GM19452 (cell line): ENCODE measurements around the gene WASHC2C.
"Not testable (repeated sequence)": the region's sequence is repeated elsewhere in the genome, so short reads cannot be mapped to it uniquely, and the experiment has no call there.

Experiments used
- ATAC-seq: cut with Tn5 transposase; IDR thresholded peaks from one replicate; pipeline ENCODE4 v1.9.1; 2021; ENCODE audit not compliant: unreplicated experiment

Gene WASHC2C

DNA sequence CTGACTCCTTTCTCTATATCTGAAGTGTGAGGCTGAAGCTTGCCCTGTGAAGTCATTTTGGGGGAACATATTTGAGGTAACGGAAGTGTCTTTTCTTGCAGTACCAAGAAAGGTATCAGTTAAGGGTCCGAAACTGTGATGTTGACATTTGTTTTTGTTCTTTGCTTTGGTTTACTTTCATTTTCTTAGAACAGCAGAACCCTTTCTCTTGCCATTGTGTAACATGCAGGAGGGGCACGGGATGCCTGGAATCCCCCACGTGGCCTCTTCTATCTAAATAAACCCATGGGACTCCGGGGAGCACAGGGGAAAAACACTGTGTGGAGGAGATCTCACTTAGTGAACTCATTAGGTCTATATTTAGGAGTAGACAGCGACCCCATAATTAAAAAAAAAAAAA lies 34.6 kb downstream of the WASHC2C start:
- not testable (repeated sequence) for ATAC-seq

DNA sequence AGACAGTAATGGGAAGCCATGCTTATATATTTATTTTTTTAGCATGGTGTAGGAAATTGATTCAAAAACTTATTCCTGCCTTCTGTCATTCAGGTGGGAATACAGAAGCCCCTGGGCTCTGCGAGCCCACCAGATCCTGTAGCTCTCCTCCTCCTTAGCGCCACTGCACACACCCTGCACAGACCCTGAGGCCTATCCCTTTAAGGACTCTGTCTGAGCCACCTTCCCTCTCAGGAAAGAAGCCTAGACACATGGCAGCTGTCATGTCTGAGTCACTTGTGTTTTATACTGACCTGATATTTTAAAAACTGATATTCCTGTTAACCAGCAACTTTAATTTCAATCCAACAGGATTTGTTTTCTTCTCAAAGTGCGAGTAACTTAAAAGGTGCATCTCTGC lies 36.0 kb downstream of the WASHC2C start:
- not testable (repeated sequence) for ATAC-seq

DNA sequence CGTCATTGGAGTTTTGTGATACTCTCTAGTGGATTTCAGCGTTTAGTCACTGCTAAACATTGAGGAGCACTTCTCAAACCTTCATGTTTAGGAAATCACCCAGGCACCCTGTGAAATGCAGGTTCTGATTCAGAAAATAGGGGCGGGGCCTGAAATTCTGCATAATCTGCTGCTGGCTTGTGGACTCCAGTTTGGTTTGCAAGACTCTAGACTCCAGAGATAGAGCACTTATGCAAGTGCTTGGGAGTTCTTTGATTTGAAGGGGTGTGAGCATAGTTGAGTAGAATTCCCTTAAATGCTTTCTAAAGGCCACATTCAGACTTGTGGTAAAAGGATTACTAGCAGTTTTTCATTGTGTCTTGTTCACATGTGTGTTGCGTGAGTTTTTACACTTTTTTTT lies 41.3 kb downstream of the WASHC2C start:
- ATAC-seq, result not testable (repeated sequence)

DNA sequence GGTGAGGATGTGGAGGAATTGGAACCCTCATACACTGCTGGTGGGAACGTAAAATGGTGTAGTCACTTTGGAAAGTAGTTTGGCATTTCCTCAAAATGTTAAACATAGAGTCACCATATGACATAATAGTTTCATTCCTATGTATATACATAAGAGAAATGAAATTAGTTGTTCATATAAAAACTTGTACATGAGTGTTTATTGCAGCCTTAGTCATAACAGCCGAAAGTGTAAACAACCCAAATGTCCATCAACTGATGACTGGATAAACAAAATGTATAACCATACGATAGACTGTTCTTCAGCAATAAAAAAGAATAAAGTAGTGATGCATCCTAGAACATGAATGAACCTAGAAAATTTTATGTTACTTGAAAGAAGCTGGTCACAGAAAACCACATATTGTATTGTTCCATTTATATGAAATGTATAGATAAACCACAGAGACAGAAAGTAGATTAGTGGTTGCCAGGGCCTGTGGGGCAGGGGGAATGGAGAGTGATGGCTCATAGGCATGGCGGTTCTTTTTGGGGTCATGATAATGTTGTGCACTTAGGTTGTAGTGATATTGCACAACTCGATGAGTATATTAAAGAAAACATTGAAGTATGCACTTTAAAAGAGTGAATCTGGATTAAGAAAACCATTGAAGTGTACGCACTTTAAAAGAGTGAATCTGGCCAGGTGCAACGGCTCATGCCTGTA lies 44.8 kb downstream of the WASHC2C start:
- not testable (repeated sequence) for ATAC-seq

DNA sequence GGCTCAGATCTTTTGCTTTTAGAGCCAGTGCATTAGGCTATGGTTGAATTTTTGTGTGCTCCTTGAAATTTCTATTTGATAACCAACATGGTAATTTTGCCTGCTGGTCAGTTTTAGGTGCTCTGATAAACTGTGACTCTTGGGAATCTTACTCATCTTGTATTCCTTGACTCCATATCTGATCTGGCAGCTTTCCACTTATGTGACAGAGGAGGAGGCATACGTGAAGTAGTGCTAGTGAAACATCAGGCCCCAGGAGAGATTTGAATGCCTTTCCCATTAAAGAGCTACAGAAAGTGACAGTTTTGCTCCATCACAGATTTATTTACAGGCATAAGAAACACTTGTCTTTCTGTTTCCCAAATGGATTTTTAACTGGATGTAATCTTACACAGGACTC lies 59.2 kb downstream of the WASHC2C start:
- ATAC-seq, result not testable (repeated sequence)

DNA sequence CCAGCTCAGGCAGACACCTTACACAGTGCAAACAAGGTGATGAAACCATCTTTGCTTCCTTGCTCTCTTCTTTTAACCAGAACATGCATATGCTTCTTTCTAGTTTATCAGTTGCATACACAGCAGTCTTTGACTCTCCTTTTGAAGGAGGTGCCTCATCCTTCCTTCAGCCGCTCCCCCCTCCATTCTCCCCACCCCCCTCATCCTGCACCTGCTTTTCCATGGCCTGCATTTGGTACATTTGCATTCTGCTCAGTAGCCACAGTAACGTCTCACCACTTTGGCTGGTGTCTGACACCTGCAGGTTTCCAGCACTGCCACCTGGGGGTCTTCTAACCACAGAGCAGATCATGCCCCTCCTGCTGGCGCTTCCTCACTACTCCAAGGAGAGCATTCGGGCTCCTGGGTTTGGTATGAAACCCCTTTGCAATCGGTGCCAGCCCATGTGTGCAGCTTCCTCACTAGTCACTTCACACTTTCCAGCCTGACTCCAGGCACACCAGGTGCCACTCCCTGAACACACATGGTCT lies 60.2 kb downstream of the WASHC2C start:
- not testable (repeated sequence) for ATAC-seq

DNA sequence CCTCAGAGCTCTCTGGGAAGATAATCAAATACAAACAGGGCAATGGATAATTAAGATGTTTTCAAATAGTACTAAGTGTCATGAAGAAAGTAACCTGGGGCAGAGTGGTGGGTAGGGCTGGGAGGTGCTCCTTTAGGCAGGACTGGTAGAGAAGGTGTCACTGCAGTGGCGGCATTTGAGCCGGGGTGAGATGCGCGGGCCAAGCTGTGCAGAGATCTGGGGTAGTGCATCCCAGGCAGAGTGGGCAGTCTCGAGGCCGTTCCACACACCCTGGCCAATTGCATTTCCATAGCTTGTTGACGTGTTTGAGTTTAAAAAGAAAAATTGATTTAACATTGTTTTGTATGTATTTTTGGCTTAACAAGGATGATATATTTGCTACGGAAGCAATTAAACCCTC lies 62.9 kb downstream of the WASHC2C start:
- ATAC-seq, result not testable (repeated sequence)

DNA sequence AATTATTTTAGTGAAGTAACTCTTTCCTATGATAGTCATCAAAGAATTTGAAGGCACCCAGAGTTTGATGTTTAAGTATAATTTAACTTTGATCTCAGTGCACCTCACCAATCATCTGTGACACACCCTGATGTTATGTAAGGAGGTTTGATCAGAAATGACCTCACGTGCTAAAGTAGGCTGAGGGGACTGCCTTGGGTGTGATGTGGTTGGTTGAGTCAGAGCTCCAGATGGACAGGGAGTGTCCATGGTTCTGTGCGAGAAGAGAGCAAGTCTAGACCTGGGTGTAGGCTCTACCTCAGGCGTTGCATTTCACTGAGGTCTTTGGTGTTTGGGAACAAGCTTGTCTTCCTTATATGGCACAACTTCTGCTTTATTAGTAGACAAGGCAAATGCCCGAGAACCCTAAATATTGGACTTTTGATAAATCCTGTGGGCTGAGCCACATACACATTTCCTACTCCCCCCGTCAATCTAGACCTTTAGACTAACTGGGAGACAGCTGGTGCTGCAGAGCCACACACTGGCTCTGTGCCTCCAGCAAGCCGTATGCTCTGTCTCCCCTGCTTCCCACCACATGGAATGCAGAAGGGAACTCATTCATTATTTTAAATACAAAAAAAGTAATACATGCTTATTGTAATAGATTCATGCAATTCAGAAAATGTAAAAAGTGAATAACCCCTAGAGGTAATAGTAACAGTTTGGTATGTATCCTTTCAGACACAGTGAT lies 63.8 kb downstream of the WASHC2C start:
- ATAC-seq, result not testable (repeated sequence)

DNA sequence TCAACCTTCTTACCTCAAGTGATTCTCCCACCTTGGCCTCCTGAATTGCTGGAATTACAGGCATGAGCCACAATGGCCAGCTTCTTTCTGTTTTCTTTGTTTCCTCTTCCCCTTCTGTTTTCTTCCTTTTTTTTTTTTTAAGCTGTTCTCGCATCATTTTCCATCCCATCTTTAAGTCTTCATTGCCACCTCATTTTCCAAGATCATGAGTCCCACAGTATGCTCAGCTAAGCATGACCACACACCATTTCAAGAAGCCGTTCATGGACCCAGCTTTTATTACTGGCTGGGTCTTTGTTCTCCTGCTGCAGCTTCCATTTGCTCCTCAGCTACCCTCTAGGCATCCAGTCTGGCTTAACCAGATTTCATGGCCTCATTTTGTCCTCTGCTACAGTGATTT lies 67.7 kb downstream of the WASHC2C start:
- not testable (repeated sequence) for ATAC-seq

DNA sequence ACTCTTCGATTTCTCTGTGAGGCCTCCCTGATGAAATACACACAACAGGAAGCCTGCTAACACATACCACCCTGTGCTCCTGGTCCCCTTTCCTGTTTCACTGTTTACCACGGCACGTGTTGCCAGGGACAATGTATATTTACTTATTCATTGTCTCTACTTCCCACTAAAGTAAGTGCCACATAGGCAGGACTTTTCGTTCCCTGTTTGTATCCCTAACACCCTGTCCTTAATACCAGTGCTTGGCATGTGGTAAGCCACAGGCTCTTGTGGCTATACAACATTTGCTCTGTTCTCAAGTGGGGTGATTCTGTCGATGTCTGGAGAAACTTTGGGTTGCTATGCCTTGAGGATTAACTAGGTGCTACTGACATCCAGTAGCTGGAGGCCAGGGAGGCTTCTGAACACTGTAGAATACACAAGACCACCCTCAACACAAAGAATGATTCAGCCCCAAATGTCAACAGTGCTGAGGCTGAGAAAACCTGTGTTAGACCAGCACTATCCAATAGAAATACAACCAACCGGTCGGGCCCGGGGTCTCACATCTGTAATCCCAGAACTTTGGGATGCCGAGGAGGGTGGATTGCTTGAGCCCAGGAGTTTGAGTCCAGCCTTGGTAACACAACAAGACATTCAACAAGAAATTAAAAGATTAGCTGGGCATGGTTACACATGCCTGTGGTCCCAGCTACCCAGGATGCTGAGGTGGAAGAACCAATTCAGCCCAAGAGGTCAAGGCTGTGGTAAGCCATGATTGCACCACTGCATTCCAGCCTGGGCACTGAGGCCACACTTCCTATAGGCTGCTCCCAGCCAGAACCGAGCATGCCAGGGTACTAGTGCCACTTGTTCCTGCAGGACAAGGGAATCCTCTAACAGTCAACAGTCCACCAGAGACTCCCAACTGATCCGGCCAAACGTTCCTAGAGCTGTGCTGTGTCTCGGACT lies 76.3 kb downstream of the WASHC2C start:
- ATAC-seq, result not testable (repeated sequence)

DNA sequence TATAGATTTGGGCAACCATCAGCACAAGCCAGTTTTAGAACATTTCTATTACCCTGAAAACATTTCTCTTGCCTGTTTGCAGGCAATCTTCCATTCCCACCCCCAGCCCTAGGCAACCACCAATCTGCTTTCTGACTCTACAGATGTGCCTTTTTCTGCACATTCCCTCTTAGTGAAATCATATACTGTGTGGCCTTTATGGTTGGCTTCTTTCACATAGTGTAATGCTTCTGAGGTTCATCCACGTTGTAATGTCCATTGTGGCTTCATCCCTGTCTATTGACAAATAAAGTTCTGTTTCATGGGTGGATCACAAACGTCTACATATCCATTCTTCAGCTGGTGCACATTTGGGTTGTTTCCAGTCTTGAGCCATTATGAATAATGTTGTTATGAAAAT lies 77.9 kb downstream of the WASHC2C start:
- ATAC-seq, result not testable (repeated sequence)

DNA sequence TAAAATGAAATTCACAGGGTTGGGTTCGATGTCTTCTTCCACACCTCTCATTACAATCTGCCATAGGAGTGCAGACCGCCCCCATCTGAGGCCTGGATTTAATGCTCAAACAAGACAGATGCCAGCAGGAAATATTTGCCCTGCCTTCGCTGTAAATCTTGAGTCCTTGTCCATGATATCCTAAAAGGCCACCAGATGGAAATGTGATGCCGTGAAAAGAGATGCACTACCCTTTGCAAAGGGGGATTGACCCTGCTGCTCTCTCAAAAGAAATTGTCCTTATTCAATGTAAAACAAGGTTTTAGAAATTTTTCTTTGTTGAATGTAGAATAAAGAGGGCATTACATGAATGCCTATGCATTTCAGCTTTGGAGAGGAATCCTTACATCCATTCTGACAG lies 82.8 kb downstream of the WASHC2C start:
- ATAC-seq, result no peak

DNA sequence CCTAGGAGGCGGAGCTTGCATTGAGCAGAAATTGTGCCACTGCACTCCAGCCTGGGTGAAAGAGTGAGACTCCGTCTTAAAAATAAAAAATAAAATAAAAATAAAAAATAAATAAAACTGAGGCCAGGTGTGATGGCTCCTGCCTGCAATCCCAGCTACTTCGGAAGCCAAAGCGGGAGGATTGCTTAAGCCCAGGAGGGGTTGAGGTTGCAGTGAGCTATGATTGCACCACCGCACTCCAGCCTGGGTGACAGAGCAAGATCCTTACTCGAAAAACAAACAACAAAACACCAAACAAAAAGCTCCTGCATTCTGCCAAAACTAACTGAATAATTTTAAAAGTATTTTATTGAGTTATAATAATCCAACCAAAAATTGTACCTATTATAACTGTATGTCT lies 84.0 kb downstream of the WASHC2C start:
- ATAC-seq, result no peak

DNA sequence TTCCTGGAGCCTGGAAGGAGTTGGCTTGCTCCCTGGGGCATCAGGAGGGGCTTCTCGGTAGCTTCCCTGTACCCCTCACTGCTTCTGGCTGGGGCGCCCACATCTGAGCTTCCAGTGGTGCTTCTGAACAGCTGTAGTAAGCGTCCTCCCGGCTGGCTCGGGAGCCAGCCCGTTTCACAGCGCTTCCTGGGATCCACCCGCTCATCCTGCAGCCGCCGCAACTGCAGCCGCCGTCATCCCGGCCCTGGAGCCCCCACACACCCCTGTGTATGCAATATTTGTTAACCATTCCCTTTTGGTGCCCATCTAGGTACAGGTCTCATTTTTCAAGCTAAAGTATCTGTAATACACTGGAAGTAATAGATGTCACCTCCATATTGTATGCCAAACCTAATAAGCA lies 85.9 kb downstream of the WASHC2C start:
- ATAC-seq, result not testable (repeated sequence)

DNA sequence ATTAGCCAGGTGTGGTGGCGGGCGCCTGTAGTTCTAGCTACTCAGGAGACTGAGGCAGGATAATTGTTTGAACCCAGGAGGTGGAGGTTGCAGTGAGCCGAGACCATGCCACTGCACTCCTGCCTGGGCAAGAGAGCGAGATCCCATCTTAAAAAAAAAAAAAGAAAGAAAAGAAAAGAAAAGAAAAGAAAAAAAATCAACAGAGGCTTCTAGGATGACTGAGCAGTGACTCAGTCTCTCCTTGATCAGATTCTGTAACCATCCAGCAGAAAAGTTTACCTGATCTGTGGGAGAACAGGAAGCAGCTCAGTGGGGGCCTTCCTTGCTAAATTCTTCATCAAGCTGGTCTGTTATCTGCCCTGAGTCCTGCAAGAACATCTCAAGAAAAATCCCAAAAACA lies 87.1 kb downstream of the WASHC2C start:
- not testable (repeated sequence) for ATAC-seq

DNA sequence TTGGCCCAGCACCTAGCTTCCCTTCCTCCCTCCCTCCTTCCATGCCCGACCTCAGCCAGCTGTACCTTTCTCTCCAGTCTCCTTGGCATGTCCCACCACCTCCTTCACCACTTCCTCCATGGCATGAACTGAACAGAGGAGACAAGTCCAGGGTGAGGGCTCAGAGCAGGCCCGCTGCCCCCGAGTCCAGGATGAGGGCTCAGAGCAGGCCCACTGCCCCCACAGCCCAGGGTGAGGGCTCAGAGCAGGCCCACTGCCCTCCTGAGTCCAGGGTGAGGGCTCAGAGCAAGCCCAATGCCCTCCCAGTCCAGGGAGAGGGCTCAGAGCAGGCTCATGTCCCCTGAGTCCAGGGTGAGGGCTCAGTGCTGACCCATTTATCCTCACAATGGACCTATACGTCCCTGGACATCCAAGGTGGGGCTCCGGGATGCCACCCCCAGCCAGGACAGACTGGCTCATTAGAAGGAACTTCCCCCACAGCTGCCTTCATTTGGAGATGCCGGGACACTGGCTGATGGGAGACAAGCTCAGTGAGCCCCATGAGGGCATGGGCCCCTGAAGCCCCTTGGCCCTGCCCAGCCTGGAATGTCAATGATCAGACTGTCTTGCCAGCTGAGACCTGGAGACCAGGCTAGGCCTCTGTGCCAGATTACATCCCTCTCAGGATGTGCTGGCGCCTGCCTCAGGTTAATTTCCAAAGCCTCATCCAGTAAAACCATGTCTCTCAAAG lies 90.2 kb downstream of the WASHC2C start:
- no peak for ATAC-seq

DNA sequence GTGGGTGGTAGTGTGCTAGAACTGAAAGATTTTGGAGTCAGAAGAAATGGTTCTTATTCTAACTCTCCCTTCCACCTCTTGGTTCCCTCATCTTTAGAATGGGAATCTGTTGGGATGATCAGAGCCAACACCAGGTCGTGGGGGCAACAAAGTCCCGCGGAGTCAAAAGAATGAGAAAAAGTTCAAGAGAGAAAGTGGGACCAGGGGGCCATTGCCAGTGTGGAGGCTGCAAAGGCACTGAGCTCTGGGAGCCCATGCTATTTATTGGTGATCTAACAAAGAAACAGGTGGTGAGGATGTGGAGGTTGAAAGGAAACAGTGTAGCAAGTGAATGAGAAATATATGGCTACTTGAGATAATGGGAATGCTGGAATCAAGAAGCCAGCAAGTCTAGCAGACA lies 90.8 kb downstream of the WASHC2C start:
- ATAC-seq, result no peak

DNA sequence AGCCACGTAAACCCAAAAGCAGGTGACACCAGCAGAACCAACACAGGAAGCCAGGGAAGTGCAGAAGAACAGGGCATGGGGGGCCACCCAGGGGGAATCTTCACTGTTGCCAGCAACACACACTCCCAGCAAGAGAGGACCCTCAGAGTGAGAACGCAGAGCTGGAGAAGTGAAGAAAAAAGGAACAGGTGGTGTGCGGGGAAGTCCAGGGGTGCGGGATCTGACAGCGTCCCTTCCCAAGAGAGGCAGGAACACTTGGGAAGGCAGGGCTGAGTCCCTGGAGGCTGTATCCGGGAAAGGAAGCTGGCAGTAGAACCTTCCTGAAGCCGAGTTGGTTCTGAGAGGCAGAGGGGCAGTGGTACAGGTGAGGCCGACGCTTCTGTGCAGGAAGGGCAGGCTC lies 92.5 kb downstream of the WASHC2C start:
- no peak for ATAC-seq

DNA sequence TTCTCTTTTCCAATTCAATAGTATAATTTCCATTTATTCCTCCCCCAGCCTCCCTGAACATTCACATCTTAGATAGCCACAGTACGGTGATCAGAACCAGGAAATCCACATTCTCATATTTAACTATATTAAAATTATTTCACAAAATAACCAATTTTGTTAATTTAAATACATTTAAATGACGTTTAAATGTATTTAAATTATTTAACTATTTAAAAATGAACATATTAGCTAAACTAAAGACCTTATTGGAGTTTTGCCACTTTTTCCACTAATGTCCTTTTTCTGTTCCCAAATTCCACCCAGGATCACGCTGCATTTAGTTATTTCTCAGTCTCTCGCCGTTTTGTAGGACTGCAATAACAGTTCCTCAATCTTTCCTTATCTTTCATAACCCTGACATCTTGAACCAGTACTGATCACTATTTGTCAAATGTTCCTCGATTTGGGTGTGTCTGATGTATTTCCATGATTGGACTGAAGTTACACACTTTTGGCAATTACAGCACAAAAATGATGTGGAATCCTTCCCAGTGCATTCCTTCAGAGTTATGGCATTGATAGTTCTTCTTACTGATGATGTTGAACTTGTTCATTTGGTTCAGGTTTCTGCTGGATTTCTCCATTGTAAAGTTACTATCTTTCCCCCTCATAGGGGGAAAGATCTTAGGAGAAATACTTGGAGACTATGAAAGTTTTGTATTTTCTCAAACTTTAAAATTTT lies 93.2 kb downstream of the WASHC2C start:
- not testable (repeated sequence) for ATAC-seq

DNA sequence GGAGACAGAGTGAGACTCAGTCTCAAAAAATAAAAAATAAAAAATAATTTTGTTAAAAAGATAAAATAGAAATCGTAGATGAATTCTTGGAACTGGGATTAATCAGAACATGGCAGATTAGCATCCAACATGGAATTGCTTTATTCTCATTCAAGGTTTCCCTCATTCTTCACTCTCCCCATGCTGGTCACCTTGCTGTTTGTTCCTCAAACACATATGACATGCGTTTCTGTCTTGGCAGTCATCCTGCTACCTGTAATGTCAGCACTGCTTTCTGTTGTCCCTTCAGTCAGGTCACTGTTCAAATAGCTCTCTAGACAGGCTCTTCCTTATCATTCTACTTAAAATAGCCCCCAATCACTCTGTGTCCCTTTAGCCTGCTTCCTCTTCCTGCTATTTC lies 95.9 kb downstream of the WASHC2C start:
- ATAC-seq, result not testable (repeated sequence)
